Peyer's patch (tissue), 4 donors: ENCODE results near the gene ENTPD8.

Source experiments
- CTCF ChIP-seq, 6 experiments: fragments of 450-650 bp in 4 of 6; fragments of 200-600 bp in 2 of 6; sonication (generic) in 1 of 6; IDR thresholded peaks; one replicate each; pipeline ENCODE4 v1.5.1; 2017 to 2019; ENCODE audit warnings: antibody characterized with exemption in 6 of 6, mild to moderate bottlenecking in 3 of 6, moderate library complexity in 1 of 6
- POLR2A ChIP-seq, 2 donors: fragments of 450-650 bp; IDR thresholded peaks; one replicate each; pipeline ENCODE4 v1.5.1; 2017; ENCODE audit warnings: antibody characterized with exemption in 2 of 2, mild to moderate bottlenecking in 2 of 2, moderate library complexity in 2 of 2

GRCh38 chr9:137405677-137406081 lies 35.5 kb downstream of the ENTPD8 start:
- TF ChIP-seq CTCF (IDR thresholded peaks at IDR 0.05) (no peak), POLR2A (IDR thresholded peaks at IDR 0.05) (no peak)
